Breast epithelium (tissue), 3 donors: ENCODE measurements around the gene IQUB.

ENCODE experiments used
- CTCF ChIP-seq, 3 donors: fragments of 450-650 bp; IDR thresholded peaks; one replicate each; pipeline ENCODE4 v1.5.1; 2016 to 2017; ENCODE audit warnings: antibody characterized with exemption in 3 of 3, mild to moderate bottlenecking in 3 of 3, moderate library complexity in 3 of 3
- POLR2A ChIP-seq: fragments of 450-650 bp; IDR thresholded peaks from one replicate; pipeline ENCODE4 v1.6.1; 2016; ENCODE audit warnings: antibody characterized with exemption, mild to moderate bottlenecking, moderate library complexity

DNA sequence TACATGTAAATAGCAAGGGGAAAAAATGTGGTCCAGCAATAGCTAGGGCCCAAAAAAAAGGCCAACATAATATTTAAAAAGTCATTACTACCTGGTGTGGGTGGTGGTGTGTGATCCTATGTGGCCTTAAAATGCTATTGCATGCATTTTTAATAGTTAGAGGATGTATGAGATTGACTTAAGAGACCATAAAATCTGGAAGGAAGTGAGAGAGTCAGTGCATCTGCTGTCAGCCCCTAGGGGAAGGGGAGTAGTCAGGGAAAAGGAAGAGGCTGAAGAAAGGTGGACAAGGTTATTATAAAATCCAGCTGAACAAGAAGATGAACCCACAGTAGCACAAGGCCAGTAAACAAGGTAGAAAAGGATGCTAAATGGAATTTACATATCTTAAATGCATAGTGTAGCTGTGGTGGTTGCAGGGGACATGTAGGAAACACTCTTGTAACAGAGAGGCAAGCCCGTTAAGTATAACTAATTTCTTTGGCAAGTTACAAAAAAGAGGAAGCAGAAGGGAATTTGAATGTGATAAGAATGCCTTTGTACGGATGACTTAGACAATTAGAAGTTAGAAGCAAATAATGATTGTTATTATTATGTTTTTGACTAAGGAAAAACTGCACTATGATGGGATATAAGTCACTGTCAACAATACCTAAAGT is 35.1 kb upstream of the IQUB start:
- no peak for TF ChIP-seq CTCF (IDR thresholded peaks at IDR 0.05)
- no peak for TF ChIP-seq POLR2A
